Epithelial cell of proximal tubule (primary cell): Measurements from ENCODE around the gene NR6A1. TPM values are rescaled to one million over a fixed set of nuclear protein-coding genes. Genes with fewer than 3 reads are reported as not detected.

Experiments
- DNase-seq: peaks from one replicate; pipeline ENCODE4 v3.0.0-alpha.2; 2011; ENCODE audit warnings: low read depth
- H3K4me3 ChIP-seq: 2 replicates; pipeline ENCODE4 v1.5.1; 2011; ENCODE audit warnings: low read depth, mild to moderate bottlenecking, low read length
- CTCF ChIP-seq: conservative IDR thresholded peaks from 2 replicates; pipeline ENCODE4 v1.5.1; 2012; ENCODE audit warnings: low read depth, mild to moderate bottlenecking, low read length
- total RNA-seq: library from RNA; depleted of rRNA; stranded (reverse); fragments of >200 nt; gene quantifications from 2 replicates; pipeline ENCODE4 v1.2.3, GENCODE V29; 2015

The NR6A1 gene
- total RNA-seq, 1 donor from 2014 or later = 2.0 TPM

GRCh38 chr9:124749781-124750180 is 21.3 kb downstream of the NR6A1 start:
- no peak for DNase-seq
- no peak for TF ChIP-seq CTCF
- no peak overlapping the region for H3K4me3 ChIP-seq

- no peak for DNase-seq
- no peak overlapping the region for H3K4me3 ChIP-seq
- TF ChIP-seq CTCF = no peak
These were observed 21.8 kb downstream of the NR6A1 start for GRCh38 chr9:124749284-124749683.

DNA sequence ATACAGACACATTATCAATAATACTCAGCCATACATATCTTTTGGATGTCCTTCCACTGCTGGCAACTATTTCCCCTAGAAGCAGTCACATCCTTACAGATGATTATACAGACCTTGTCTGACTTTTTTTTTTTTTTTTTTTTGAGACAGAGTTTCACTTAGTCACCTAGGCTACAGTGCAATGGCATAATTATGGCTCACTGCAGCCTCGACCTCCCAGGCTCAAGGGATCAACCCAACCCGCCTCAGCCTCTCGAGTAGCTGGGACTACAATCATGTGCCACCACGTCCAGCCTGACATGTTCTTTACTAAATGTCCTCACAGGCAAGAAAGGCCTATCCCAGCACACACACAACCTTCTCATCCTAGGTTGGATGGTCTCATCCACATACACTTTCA is 24.0 kb downstream of the NR6A1 start:
- no peak overlapping the region for H3K4me3 ChIP-seq
- no peak for TF ChIP-seq CTCF
- no peak for DNase-seq

GRCh38 chr9:124743686-124744348 is 27.3 kb downstream of the NR6A1 start:
- H3K4me3 ChIP-seq = no peak overlapping the region
- TF ChIP-seq CTCF = no peak
- no peak for DNase-seq

DNA sequence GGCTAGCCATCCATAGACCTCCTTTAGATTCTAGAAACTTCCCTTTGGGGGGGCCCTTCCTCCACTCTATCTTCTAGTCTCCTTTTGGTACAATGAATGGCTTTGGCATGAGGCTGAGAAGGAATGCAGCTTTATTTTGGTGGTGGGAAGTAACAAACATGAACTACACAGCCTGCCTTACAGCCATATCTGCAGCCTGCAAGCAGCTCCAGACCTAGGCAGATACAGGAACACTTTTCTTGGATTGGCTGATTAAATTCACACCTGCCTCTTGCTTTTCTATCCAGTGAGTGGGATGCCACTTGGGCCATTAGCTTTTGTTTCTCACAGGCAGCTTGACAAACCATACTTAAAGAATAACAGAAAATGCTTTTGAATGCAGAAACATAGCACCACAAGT is 28.2 kb downstream of the NR6A1 start:
- no peak overlapping the region for H3K4me3 ChIP-seq
- no peak for TF ChIP-seq CTCF
- no peak for DNase-seq

DNA sequence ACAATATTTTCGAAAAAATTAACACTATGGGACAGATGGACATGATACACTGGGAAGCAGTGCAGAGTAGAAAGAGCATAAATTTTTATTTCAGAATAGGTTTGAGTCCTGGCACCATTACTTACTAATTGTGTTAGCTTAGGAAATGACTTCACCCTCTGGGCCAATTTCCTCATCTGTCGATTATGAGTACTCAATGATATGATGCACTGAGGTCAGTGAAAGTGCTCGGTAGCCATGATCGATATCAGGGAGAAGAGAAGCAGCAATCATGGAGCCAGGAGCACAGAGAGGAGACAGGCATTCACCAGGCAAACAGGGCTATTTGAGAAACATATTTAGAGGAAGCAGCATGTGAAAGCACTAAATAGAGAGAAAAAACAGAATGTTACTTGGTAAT is 29.4 kb downstream of the NR6A1 start:
- no peak overlapping the region for H3K4me3 ChIP-seq
- no peak for DNase-seq
- no peak for TF ChIP-seq CTCF

GRCh38 chr9:124741149-124741548 is 30.0 kb downstream of the NR6A1 start:
- TF ChIP-seq CTCF = no peak
- no peak overlapping the region for H3K4me3 ChIP-seq
- DNase-seq = no peak
